ENCODE results near the gene RNLS.
A peak's percentile ranks its signal among the peaks of the same experiment; 100 is the strongest.
"Not testable (repeated sequence)": the region's sequence is repeated elsewhere in the genome, so short reads cannot be mapped to it uniquely, and the experiment has no call there.

RNLS gene

GRCh38 chr10:88493691-88494483 is 89.2 kb downstream of the RNLS start:
- H3K4me3 ChIP-seq (ENCODE audit: control insufficient read depth, low read depth, low read length): no peak overlapping the region
- TF ChIP-seq CTCF (IDR thresholded peaks at IDR 0.05; ENCODE audit: control insufficient read depth, insufficient read depth, low read depth, low read length, missing control alignments): no peak
- peak; percentile 40 for DNase-seq (ENCODE audit: low read depth)

- no peak overlapping the region for H3K4me3 ChIP-seq (ENCODE audit: control insufficient read depth, low read depth, low read length)
- TF ChIP-seq CTCF (IDR thresholded peaks at IDR 0.05; ENCODE audit: control insufficient read depth, insufficient read depth, low read depth, low read length, missing control alignments): no peak
- DNase-seq (ENCODE audit: low read depth): no peak
Measured at GRCh38 chr10:88491314-88491713, 91.8 kb downstream of the RNLS start.

- TF ChIP-seq CTCF (IDR thresholded peaks at IDR 0.05; ENCODE audit: control insufficient read depth, insufficient read depth, low read depth, low read length, missing control alignments): no peak
- H3K4me3 ChIP-seq (ENCODE audit: control insufficient read depth, low read depth, low read length): no peak overlapping the region
- DNase-seq (ENCODE audit: low read depth): no peak
Measured at GRCh38 chr10:88490231-88490980, 92.7 kb downstream of the RNLS start.

DNA sequence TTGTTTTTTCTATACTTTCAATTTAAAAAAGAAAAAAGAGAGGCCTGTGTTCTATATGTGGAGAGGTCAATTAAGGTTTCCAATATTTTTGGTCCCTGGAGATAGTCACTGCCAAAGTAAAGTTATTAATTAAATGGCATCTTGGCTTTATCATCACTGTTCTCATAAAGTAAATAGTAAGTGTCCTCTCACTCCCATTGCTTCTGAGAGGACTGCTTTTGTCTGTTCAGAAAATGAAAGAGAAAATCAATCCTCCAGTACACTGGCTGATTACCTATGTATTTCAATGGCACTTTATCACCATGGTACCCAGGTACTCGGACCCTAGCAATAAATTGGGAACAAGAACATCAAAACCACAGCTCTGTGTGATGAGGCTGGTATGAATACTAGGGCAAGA is 94.0 kb downstream of the RNLS start:
- no peak overlapping the region for H3K4me3 ChIP-seq (ENCODE audit: control insufficient read depth, low read depth, low read length)
- no peak for TF ChIP-seq CTCF (IDR thresholded peaks at IDR 0.05; ENCODE audit: control insufficient read depth, insufficient read depth, low read depth, low read length, missing control alignments)
- no peak for DNase-seq (ENCODE audit: low read depth)

DNA sequence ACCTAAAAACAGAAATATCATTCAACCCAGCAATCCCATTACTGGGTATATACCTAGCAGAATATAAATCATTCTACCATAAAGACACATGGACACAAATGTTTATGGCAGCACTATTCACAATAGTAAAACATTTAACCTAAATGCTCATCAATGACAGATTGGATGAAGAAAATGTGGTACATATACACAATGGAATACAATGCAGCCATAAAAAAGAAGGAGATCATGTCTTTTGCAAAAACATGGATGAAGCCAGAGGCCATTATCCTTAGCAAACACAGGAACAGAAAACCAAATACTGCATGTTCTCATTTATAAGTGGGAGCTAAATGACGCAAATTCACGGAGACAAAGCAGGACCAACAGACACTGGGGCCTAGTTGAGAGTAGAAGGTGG is 96.3 kb downstream of the RNLS start:
- not testable (repeated sequence) for H3K4me3 ChIP-seq (ENCODE audit: control insufficient read depth, low read depth, low read length)

DNA sequence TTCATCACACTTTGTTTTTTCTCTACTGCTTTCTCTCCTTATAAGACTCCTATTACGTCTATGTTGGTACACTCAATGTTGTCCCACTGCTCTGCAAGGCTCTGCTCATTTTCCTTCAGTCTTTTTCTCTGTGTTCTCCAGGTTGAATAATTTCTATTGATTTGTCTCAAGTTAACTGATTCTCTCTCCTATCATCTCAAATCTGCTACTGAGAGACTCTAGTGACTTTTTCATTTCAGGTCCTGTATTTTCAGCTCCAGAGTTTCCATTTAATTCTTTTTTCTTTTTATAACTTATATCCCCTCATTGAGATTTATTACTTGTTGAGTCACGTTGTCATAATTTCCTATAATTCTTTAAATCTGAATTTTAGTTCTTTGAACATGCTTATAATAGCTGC is 100.9 kb downstream of the RNLS start:
- DNase-seq (ENCODE audit: low read depth): no peak
- no peak overlapping the region for H3K4me3 ChIP-seq (ENCODE audit: control insufficient read depth, low read depth, low read length)
- TF ChIP-seq CTCF (IDR thresholded peaks at IDR 0.05; ENCODE audit: control insufficient read depth, insufficient read depth, low read depth, low read length, missing control alignments): no peak

More for the DNA sequence above, 96.3 kb downstream of the RNLS start:
- not testable (repeated sequence) for DNase-seq (ENCODE audit: low read depth)

GRCh38 chr10:88478256-88478655 is 104.9 kb downstream of the RNLS start:
- DNase-seq (ENCODE audit: low read depth): no peak
- no peak overlapping the region for H3K4me3 ChIP-seq (ENCODE audit: control insufficient read depth, low read depth, low read length)
- TF ChIP-seq CTCF (IDR thresholded peaks at IDR 0.05; ENCODE audit: control insufficient read depth, insufficient read depth, low read depth, low read length, missing control alignments): no peak

All from AG09309 (cell line).